Activated CD4-positive, alpha-beta memory T cell treated with anti-CD3 and anti-CD28 coated beads for 36 hours (primary cell): ENCODE measurements around the gene GFM2. TPM values are rescaled to one million over a fixed set of nuclear protein-coding genes. Genes with fewer than 3 reads are reported as not detected.

Experiments
- total RNA-seq, 2 experiments: library from RNA; stranded (reverse); gene quantifications; one replicate each; pipeline ENCODE4 v1.2.3, GENCODE V29; 2021

GFM2 gene
- total RNA-seq, 2 experiments from 2014 or later: 30.9 to 33.0 TPM

Other genes with a start within 250 kb of the GFM2 start
- under 1 TPM; 0.29 to 0.44 TPM for gene ENC1, start 126.4 kb downstream of the GFM2 start, total RNA-seq
- 10 to 100 TPM; 67.1 to 68.5 TPM for gene HEXB, start 81.9 kb downstream of the GFM2 start, total RNA-seq
- gene NSA2, start 132 bp upstream of the GFM2 start, total RNA-seq: 10 to 100 TPM; 96.1 to 98.0 TPM
- 10 to 100 TPM in 1 of 2 experiments, 1 to 10 TPM in 1; 9.0 to 10.4 TPM for gene FAM169A, start 99.3 kb upstream of the GFM2 start, total RNA-seq